ENCODE measurements around the gene COG8. TPM values are rescaled to one million over a fixed set of nuclear protein-coding genes. Genes with fewer than 3 reads are reported as not detected.

COG8 gene
- total RNA-seq, 1 donor from 2014 or later, result 57.3 TPM

- Mint-ChIP-seq H3K4me1 (ENCODE audit: unreplicated experiment) (peaks cover 2% of the 10 kb centered on the region), H3K27me3 (no peaks in the 10 kb centered on the region), H3K4me3 (no peak overlapping the region), H3K27ac (peak overlapping the region; percentile 28), H3K36me3 (peaks cover 27% of the 10 kb centered on the region), H3K9me3 (no peaks in the 10 kb centered on the region)
- DNase-seq (ENCODE audit: extremely low spot score, unreplicated experiment), result no peak
- TF ChIP-seq, protein P1, sequence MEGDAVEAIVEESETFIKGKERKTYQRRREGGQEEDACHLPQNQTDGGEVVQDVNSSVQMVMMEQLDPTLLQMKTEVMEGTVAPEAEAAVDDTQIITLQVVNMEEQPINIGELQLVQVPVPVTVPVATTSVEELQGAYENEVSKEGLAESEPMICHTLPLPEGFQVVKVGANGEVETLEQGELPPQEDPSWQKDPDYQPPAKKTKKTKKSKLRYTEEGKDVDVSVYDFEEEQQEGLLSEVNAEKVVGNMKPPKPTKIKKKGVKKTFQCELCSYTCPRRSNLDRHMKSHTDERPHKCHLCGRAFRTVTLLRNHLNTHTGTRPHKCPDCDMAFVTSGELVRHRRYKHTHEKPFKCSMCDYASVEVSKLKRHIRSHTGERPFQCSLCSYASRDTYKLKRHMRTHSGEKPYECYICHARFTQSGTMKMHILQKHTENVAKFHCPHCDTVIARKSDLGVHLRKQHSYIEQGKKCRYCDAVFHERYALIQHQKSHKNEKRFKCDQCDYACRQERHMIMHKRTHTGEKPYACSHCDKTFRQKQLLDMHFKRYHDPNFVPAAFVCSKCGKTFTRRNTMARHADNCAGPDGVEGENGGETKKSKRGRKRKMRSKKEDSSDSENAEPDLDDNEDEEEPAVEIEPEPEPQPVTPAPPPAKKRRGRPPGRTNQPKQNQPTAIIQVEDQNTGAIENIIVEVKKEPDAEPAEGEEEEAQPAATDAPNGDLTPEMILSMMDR (conservative IDR thresholded peaks at IDR 0.05), result no peak
These were observed 39.4 kb upstream of the COG8 start for GRCh38 chr16:69378760-69379159.

- no peaks in the 10 kb centered on the region for H3K9me3 Mint-ChIP-seq
- peaks cover 5% of the 10 kb centered on the region for H3K4me1 Mint-ChIP-seq (ENCODE audit: unreplicated experiment)
- H3K4me3 Mint-ChIP-seq, result no peak overlapping the region
- TF ChIP-seq, protein P1 (conservative IDR thresholded peaks at IDR 0.05), result no peak
- peaks cover 28% of the 10 kb centered on the region for H3K36me3 Mint-ChIP-seq
- no peak for DNase-seq (ENCODE audit: extremely low spot score, unreplicated experiment)
- H3K27me3 Mint-ChIP-seq, result no peaks in the 10 kb centered on the region
- H3K27ac Mint-ChIP-seq, result no peak overlapping the region
These were observed 38.7 kb upstream of the COG8 start for GRCh38 chr16:69378036-69378435.

GRCh38 chr16:69376393-69377059, 37.2 kb upstream of the COG8 start:
- TF ChIP-seq, protein P1 (conservative IDR thresholded peaks at IDR 0.05), result no peak
- no peaks in the 10 kb centered on the region for H3K9me3 Mint-ChIP-seq
- H3K4me1 Mint-ChIP-seq (ENCODE audit: unreplicated experiment), result peaks cover 7% of the 10 kb centered on the region
- H3K4me3 Mint-ChIP-seq, result no peak overlapping the region
- H3K27ac Mint-ChIP-seq, result no peak overlapping the region
- peaks cover 21% of the 10 kb centered on the region for H3K36me3 Mint-ChIP-seq
- no peak for DNase-seq (ENCODE audit: extremely low spot score, unreplicated experiment)
- no peaks in the 10 kb centered on the region for H3K27me3 Mint-ChIP-seq

DNA sequence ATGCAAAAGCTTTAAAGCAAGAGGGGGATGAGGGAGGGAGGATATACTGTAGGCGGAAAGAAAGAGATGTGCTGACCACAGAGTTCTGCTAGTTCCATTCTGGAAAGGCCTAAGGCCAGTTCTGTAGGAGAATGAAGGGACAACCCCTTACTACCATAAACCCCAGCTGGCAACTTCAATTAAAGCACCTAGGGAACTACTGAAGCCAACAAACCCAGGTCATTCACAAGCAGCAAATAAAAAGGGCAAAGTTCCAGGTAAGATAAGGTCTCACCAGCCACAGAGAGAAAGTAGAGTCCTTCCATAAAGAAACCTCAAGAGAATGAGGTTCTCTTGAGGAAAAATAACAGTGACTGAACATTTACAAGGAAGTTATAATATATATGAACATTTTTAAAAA, 33.7 kb upstream of the COG8 start:
- H3K4me3 Mint-ChIP-seq, result no peak overlapping the region
- TF ChIP-seq, protein P1 (conservative IDR thresholded peaks at IDR 0.05), result no peak
- no peaks in the 10 kb centered on the region for H3K27me3 Mint-ChIP-seq
- H3K4me1 Mint-ChIP-seq (ENCODE audit: unreplicated experiment), result peaks cover 7% of the 10 kb centered on the region
- H3K9me3 Mint-ChIP-seq, result no peaks in the 10 kb centered on the region
- H3K36me3 Mint-ChIP-seq, result peaks cover 29% of the 10 kb centered on the region
- DNase-seq (ENCODE audit: extremely low spot score, unreplicated experiment), result no peak
- no peak overlapping the region for H3K27ac Mint-ChIP-seq

DNA sequence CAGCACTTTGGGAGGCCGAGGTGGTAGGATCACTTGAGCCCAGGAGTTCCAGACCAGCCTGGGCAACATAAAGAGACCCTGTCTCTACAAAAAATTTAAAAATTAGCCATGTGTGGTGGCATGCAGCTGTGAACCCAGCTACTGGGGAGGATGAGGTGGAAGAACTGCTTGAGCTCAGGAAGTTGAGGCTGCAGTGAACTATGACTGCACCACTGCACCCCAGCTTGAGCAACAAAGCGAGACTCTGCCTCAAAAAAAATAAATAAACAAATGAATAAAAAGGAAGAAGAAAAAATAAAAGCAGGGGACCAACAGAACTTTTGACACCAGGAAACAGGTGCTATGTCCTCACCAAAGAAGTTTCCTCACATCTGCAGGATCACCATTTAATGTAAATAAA, 32.2 kb upstream of the COG8 start:
- DNase-seq (ENCODE audit: extremely low spot score, unreplicated experiment), result no peak
- Mint-ChIP-seq H3K27me3 (no peaks in the 10 kb centered on the region), H3K27ac (no peak overlapping the region), H3K4me3 (no peak overlapping the region), H3K9me3 (no peaks in the 10 kb centered on the region), H3K36me3 (peaks cover 29% of the 10 kb centered on the region), H3K4me1 (ENCODE audit: unreplicated experiment) (peaks cover 7% of the 10 kb centered on the region)
- TF ChIP-seq, protein P1 (conservative IDR thresholded peaks at IDR 0.05), result no peak

Data from type B pancreatic cell (in vitro differentiated cells).